CD4-positive, alpha-beta T cell treated with Interleukin-4 for 4 hours (primary cell): ENCODE results near the gene TPK1.
"Not testable (repeated sequence)": the region's sequence is repeated elsewhere in the genome, so short reads cannot be mapped to it uniquely, and the experiment has no call there.

Experiments
- DNase-seq: peaks from one replicate; pipeline ENCODE4 v3.0.0-alpha.2; 2020

The TPK1 gene

DNA sequence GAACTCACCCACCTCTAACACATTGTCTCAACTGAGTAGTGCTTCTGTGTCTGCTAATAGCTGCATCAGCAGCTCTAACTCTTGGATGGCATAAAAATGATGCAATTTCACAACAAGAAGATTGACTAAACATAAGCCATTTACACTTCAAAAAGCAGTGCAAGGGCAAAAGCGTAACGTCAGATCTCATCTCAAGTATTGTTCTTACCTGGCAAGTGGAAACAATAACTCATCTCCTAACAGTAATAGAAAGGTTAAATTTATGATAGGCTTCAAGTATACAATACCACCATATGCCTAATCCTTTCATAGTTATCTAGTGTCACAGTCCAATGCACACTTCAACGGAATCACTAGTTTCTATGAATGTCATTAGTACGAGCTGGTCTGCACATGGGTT lies 14.8 kb downstream of the TPK1 start:
- DNase-seq, result peak; percentile 13

DNA sequence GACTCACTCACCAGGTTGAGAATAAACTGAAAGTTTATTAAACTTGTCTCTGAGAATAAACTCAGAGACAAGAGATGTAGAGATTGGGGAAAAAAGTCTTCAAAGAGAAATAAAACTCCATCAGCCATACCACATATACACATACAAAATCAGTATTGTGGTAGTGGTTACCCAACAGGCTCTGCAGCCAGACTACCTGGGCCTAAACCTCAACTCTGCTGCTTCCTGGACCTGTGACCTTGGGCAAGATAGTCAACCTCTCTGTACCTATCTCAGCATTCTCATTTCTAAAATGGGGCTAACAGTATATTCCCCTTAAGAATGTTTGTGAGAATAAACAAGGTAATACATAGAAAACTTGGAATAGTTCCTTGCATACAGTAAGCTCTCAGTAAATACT lies 15.3 kb downstream of the TPK1 start:
- DNase-seq, result peak; percentile 37

DNA sequence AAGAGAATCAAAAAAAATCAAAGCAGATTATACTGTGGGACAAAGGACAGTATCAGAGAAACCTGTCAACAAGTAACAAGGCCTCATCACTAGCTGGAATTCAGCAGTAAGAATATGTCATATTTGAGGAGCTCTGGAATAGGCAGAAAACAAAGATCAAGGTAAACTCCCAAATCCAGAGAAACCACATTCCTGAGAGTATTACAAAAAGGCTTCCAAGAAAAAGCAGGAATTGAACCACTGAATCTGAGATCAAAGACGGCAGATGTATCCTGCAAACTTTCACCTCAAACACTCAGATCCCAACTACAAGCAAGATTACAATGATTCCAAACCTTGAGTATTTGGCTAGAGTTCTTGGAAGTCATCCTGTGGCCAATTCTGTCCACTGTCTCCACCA lies 16.3 kb downstream of the TPK1 start:
- no peak for DNase-seq

- peak; percentile 82 for DNase-seq
These were observed 17.3 kb downstream of the TPK1 start for GRCh38 chr7:144818511-144818910.

DNA sequence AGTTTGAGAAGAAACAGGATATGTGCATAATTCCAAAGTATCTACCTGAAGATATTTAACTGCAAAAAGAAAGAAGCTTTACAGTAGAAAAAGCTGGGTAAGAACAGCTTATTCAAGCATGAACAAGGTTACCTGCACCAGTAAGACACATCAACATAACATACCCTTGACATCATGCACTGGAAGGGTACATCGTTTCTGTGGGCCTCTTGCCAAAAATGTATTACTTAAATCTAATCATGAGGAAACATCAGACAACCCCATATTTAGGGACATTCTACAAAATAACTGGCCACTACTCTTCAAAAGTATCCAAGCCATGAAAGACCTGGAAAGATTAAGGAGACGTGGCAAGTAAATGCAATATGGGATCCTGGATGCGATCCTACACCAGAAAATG lies 18.9 kb downstream of the TPK1 start:
- no peak for DNase-seq

- DNase-seq, result no peak
These were observed 21.6 kb downstream of the TPK1 start for GRCh38 chr7:144814299-144814698.

DNA sequence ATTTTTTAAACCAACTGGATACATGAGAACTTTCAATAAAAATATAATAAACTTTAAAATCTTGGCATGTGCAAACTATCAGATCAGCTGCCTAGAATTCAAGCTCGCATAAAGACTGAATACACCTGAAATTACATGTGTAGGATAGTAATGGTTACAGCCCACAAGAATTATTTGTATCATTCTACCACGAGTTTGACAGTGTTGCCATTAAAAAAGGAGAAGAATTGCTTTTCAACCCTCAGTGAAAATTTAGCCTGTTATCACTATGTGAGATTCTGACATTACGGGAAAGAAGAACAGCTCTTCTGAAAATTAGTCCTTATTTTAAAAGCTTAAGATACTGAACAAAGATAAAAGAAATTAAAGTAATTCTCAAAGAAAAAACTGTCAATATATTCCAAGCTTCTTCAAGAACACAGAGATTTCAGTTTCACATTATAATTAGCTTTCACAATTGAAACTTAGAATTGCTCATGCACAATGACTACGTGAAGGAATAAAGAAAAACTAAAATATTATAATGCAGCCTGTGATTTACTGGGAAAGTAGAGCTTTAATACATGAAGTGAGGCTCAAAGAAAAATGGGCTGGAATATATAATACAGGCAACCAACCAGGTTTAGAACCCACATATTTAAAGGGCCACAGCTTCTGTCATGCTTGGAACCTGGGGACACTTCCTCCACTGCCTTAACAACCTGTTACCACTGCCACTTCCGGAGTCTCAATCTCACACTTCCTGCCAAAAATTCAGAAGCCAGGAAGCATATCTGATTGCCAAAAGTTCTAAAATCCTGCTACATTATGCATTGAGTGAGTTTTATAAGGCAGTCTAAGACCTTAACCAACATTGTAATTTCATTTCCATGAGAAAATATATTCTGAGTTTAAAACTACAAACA lies 23.2 kb downstream of the TPK1 start:
- DNase-seq, result peak; percentile 70

DNA sequence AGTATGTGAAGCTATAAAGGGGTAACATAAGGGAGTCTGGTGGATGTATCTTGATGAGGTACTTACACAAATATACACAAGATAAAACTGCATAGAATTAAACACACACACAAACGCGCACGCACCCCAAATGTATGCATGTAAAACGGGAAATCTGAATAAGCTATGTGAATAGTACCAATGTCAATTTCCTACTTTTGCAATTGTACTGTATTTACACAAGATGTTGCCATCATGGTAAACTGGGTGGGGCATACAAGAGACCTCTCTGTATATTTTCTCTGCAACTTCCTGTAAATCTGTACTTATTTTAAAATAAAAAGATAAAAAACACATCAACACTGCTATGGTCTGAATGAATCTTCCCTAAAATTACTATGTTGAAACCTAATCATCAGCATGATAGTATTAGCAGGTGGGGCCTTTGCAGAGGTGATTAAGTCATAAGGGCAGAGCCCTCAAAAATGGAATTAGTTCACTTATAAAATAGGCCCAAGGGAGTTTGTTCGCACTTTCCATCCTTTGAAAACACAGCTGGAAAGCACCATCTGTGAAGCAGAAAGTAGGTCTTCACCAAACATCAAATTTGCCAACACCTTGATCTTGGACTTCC lies 30.1 kb downstream of the TPK1 start:
- DNase-seq, result no peak

GRCh38 chr7:144800678-144801436 lies 35.0 kb downstream of the TPK1 start:
- not testable (repeated sequence) for DNase-seq

GRCh38 chr7:144796919-144797318 lies 38.9 kb downstream of the TPK1 start:
- DNase-seq, result no peak

DNA sequence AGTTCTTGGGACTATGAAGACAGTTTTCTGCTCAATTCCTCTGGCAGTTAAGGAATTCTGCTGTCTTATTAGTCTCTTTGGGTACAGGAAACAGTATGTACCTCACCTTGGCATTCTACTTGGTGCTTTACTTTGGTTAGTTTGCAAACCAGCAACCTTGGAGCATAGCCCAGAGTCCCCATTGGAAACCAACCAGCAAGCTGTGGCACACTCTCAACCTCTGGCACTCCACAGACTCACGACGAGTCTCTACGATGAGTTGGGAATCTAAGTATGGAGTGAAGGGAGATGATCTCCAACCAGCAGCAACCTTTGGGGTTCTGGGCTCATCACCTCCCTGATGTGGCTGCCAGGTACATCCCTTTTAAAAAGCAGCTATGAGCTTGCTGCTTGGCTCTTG lies 43.8 kb downstream of the TPK1 start:
- no peak for DNase-seq

GRCh38 chr7:144791488-144791887 lies 44.4 kb downstream of the TPK1 start:
- no peak for DNase-seq

DNA sequence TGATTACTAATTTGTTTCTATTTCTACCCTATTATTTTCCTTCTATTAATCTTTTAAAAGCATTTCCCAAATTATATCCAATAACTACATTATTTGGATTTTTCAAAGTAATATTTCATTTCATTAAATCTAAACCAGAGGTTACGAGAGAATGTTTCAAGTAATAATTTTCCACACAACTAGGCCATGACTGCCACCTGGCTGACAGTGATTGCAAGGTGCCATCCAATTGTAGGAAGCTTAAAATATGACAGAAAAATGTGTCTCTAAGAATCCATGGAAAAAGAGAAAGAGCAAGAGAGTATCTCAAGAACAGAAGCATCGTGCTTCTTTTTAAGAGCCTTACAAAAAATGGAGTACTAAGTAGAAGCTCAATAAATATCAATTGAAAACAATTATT lies 48.7 kb downstream of the TPK1 start:
- no peak for DNase-seq

GRCh38 chr7:144786522-144786921 lies 49.3 kb downstream of the TPK1 start:
- DNase-seq, result peak; percentile 39

DNA sequence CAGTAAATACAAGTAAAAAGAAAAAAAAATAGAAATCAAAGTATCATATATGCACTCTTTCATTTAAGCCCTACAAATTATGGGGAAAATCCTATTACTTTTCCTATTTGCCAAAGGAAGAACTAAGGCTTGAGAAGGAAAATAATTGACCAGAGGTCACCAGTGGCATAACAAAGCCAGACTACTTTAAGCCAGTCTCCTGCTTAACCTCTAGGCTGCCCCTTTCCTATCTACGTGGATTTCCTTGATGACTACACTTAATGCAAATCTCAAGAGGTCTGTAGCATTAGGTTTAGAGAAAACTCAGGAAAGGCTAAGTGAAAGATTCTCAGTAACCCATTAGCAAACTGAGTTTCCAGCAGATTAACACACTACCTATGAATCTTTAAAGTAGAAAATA lies 49.8 kb downstream of the TPK1 start:
- no peak for DNase-seq

DNA sequence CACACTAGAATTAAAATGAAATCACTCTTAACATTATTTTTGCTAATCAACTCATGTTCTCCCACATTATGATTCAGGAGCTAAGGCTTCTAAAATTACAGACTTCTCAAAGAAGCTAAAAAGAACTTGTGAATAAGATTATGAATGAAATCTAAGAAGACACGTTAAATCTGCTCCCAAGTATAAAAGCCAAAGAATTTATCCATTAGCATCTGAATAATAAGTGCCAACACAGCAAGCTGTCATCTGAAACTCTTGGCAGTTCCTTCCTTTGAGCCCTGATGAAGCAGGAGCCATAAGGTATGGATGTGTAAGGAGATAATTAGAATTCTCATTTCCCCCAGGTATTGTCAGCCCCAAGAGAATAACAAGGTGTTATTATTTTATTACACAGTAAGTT lies 50.3 kb downstream of the TPK1 start:
- DNase-seq, result no peak

GRCh38 chr7:144784943-144785342 lies 50.9 kb downstream of the TPK1 start:
- no peak for DNase-seq

- DNase-seq, result no peak
These were observed 51.4 kb downstream of the TPK1 start for GRCh38 chr7:144784441-144784840.

GRCh38 chr7:144782883-144783282 lies 53.0 kb downstream of the TPK1 start:
- DNase-seq, result no peak

- DNase-seq, result no peak
These were observed 55.7 kb downstream of the TPK1 start for GRCh38 chr7:144780071-144780608.

DNA sequence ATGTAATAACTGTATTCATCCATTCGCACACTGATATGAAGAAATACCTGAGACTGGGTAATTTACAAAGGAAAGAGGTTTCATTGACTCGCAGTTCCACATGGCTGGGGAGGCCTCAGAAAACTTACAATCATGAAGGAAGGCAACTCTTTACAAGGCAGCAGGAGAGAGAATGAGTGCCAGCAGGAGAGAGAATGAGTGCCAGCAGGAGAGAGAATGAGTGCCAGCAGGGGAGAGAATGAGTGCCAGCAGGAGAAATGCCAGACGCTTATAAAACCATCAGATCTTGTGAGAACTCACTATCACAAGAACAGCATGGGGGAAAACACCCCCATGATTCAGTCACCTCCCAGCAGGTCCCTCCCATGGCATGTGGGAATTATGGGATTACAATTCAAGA lies 58.0 kb downstream of the TPK1 start:
- DNase-seq, result not testable (repeated sequence)

GRCh38 chr7:144777005-144777839 lies 58.6 kb downstream of the TPK1 start:
- DNase-seq, result no peak

DNA sequence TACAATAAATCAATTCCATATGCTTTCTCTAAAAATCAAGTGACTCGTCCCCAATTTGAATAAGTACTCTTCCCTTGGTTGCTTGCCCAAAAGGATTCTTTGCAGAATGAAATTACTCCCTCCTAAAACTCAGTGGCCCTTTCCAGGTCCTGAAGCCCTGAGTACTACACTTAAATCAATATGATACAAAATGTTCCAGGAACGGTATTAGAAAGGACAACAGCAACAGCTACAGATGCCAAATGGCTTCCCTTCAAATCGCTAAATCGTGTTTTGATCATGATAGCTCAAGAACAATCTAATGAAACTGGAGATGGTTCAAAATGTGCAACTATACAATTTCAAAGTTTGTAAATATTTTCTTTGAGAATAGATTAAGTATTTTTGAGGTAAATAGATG lies 59.4 kb downstream of the TPK1 start:
- no peak for DNase-seq
